HG03135 (cell line): ENCODE measurements around the gene IL17F.
"Not testable (repeated sequence)": the region's sequence is repeated elsewhere in the genome, so short reads cannot be mapped to it uniquely, and the experiment has no call there.

Experiments
- ATAC-seq: cut with Tn5 transposase; IDR thresholded peaks from one replicate; pipeline ENCODE4 v1.9.1; 2021; ENCODE audit warnings: mild to moderate bottlenecking, moderate library complexity; ENCODE audit not compliant: unreplicated experiment

Gene IL17F

DNA sequence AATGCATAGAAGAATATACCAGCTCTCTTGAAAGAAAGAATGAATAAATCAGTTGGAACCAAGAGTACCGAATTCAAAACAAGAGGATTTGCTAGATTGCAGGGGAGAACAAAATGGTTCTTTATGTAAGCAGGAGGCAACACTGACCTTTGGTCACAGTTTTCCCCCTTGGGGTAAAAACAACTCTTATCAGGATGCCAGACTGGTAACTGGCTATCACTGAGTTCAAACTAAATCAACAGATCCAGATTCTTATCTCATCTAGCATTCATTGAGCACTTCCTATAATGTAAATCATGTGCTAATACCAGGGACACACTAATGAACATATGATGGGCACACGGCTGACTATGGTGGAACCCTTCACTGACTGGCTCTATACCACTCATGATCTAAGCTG is 4.8 kb upstream of the IL17F start:
- ATAC-seq = no peak

- ATAC-seq = no peak
Measured at GRCh38 chr6:52245425-52245824, 1.1 kb upstream of the IL17F start.

DNA sequence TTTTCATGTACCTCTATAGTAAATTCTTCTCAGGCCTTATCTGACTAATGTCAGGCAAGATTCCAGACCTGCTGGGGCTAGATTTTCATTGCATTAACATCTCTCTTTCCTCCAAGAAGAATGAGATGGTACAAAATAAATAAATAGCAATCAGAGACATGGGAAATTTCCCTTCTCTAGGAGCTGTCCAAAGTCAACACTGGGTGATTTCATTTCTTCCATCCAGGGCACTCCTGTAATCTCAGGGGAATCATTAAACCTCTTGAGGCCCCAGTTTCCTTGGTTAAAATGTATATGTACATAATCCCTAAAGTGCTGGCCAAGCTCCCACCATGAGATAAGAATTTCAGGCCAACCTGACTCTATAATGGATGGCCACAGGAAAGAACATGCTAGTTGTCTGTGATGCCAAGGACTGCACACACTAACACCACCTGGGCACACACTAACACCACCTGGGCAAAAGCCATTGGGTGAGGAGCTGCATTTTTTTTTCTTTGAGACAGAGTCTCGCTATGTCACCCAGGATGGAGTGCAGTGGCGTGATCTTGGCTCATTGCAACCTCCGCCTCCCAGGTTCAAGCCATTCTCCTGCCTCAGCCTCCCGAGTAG is 912 bp downstream of the IL17F start:
- no peak for ATAC-seq

DNA sequence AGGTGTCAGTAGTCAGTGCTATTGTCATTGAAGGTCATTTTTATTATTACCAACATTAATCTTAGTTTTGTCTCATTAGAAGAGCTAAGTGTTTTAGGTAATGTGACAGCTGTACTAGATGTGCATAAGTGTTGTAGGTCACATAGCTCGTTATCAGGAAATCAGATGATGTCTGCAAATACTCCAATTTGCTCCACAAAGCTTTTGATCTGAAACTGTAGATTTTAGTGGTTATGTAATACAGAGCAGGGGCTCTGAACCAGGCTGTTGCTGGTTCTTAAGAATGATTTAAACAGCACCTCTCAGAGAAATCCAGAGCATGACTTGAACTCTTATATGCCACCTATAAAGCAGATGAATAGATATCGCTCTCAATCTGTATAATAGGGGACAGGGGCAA is 2.5 kb downstream of the IL17F start:
- no peak for ATAC-seq

DNA sequence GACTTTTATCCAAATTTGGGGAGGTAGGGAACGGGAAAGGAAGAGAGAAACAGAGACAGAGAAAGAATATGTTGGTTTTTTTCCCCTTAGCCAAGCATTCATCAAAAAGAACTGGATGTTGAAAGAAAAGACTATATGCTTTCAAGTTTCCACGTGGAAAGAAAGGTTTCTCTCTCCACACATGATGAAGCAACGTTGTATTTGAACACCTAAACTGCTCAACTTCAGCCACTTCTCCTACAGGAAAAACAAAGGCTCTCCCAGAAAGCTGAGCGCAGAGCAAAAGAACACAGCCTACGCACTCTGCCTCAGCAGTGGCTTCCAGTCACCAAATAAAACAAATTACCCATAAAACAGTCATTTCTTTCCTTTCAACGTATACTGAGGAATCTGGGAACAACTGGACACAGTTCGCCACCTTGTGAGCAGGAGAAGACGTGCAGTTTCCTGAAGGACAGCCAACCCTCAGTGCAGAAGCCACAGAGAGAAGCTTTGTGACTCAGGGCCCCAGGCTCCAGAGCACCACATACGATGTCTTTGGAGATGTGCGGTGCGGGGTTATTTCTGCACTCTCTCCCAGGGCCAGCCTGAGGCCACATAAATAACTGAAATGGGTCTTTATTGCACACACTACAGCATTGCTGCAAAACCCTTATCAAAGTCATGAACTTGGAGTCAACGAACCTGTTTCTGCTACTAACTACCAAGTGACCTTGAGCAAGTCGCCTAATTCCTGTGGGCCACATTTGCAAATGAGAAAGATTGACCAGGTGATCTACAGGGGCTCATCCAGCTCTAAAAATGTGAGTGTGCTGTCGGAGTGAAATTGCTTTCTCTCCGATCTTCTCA is 10.1 kb downstream of the IL17F start:
- ATAC-seq = peak; percentile 57

- ATAC-seq = no peak
Measured at GRCh38 chr6:52233005-52233404, 11.3 kb downstream of the IL17F start.

DNA sequence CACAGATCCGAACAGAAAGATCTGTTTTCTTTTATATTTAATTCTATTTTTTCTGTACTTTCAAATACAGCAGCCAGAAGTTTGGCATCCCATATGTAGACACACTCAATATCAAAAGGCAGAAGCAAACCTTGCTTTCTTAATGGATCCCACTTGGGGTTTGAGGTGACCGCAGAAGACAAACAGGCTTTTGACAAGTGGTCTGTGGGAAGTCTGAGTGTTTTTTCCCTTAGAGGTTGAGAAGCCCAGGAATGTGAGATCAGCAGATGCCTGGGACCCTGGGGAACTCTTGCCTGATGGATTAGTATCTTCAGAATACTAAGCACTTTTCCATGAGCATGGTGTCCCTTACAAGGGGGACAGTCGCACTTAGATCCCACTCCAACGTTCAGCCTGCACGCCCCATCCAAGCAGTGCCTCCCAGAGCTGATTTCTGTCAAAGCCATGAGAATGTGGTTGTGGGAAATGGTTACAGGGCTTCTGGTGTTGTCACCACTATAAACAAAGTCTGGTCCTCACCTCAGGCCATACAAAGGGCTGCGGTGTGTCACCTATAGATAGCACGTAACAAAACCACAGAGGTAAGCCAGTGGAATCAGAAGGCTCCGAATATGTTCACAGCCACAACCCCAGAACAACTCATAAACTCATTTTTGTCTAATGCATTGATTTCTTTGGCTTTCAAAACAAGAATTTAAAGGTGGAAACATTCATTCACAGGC is 12.7 kb downstream of the IL17F start:
- ATAC-seq = no peak

DNA sequence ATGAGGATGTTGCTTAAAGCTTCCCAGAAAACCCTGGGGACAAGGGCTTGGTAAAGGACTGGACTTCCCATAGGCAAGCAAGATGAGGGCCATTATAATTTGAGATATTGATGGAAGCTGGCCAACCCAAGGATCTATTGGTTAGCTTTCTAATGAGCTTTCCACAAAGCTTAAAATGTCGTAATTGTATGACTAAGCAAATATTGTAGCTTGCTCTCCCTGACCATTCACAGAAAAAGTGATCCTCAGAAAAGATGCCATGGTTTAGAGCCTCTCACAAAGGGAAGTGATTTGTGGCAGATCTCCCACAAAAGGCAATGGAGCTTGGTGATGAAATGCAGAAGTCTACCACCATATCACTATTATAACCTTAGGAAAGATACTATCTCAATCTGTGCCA is 13.6 kb downstream of the IL17F start:
- no peak for ATAC-seq

GRCh38 chr6:52227495-52227894 is 16.8 kb downstream of the IL17F start:
- peak; percentile 99 for ATAC-seq

DNA sequence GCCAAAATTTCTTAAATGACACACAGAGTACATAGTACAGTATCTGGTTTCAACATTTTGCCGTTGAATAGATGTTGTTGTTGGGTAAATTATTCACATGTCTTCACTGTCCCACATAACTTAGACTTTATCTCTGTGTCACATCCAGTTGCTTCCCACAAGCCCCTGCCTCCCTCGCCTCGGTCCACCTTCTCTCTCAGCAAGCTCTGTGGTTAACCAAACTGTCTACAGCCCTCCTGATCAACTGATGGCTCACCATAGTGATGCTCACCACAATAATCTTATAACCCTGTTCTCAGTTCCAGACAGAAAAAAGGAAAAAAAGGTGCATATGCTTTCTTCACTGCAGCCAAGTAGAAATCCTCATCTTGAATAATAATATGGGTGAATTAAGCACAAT is 23.0 kb downstream of the IL17F start:
- ATAC-seq = peak; percentile 71

DNA sequence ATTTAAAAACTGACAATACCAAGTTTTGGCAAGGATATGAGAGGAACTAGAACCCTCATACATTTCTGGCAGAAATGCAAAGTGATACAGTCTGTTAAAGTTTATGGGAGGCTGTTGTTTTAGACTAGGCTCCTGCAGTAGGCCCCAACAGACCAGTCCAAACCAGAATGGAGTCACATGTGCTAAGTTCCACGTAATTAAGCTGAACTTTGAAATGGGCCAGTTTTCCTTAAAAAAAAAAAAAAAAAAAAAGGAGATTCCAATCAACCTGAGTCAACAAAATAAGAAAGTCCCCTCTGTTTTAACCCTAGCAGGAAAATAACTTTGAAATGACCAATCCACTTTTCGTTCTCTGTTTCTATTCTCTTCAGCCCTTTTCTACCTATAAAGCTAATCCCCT is 26.5 kb downstream of the IL17F start:
- ATAC-seq = no peak

GRCh38 chr6:52216932-52217575 is 27.2 kb downstream of the IL17F start:
- ATAC-seq = no peak

DNA sequence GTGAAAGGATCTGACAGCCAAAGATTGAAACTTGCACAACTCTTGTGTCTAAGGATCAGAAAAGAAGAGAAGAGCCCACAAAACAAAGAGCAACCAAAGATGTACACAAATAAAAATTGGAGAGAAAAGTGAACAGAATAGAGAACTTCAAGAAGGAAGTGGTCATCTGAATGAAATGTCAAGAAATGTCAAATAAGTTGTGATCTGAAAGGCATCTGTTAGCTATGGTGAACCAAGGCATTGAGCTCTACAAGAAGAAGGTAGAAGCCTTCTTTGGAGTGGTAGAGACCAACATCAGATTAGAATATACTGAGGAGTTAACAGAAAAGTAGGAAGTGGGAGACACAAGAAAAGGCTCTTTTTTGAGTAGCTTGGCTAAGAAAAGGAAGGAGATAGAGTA is 28.5 kb downstream of the IL17F start:
- ATAC-seq = no peak

GRCh38 chr6:52213127-52213526 is 31.2 kb downstream of the IL17F start:
- no peak for ATAC-seq

DNA sequence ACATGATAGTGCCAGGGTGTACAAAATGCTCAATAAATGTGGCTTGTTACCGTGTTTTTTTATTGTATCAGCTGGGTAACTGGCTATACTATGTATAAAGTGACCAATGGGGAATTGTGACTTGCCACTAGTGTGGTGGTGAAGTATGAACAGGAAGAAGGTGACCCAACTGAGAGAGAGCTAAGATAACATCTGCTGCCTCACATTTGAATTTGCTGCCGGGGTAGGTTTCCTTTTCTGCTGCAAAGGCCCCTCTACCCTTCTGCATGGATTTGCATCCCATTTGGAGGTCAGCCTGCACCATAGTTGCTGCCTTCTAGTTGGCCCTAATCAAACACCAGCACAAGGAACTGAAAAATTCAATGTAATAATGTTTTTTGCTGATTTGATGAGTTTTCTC is 34.1 kb downstream of the IL17F start:
- ATAC-seq = peak; percentile 60

DNA sequence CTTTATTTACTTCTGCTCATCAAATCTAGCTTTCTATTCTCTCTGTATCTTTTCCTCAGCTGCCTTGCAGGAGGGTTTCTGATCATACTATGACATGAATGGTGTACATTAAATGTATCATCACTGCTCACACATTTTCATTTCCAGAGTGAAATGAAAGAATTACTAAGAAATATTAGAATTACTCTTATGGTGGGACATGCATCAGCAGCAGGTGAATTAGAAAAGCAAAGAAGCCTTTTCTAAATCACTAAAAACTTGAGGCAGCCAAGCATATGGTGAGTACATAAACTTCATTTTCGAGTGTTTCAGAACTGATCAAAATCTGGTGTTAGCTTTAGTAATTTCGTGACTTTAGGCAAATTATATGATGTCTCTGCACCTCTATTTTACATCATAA is 34.5 kb downstream of the IL17F start:
- peak; percentile 24 for ATAC-seq

- ATAC-seq = no peak
Measured at GRCh38 chr6:52208612-52209011, 35.7 kb downstream of the IL17F start.

- ATAC-seq = no peak
Measured at GRCh38 chr6:52207066-52207465, 37.2 kb downstream of the IL17F start.

DNA sequence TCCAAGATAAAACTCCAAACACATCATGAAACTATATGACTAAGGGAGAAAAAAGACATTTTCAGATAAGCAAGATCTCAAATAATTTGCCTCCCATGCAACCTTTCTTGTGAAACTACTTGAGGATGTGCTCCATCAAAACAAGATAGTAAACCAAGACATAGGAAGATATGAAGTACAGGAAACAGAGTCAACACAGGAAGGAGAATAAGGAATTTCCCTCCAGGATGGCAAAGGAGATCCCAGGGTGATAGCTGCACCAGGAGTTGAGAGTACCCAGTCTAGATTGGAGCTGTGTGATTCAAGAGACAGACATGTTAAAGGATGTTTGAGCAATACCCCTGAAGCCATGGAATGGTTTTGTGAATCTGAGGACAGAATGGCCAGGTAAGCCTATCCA is 42.8 kb downstream of the IL17F start:
- ATAC-seq = no peak

GRCh38 chr6:52201046-52201445 is 43.3 kb downstream of the IL17F start:
- ATAC-seq = no peak

GRCh38 chr6:52200088-52200487 is 44.2 kb downstream of the IL17F start:
- not testable (repeated sequence) for ATAC-seq
